ENCODE measurements around the gene SPTLC1. TPM values are rescaled to one million over a fixed set of nuclear protein-coding genes. Genes with fewer than 3 reads are reported as not detected.
A peak's percentile ranks its signal among the peaks of the same experiment; 100 is the strongest.

SPTLC1 gene
- total and polyA plus RNA-seq, 2 of the 13 experiments (the other 11 are each of a cell fraction or from before 2014, with no cell fraction given) = 56.2 to 72.5 TPM

GRCh38 chr9:92115071-92115858 lies at the start of gene SPTLC1 (continued):
- TF ChIP-seq, protein P1, sequence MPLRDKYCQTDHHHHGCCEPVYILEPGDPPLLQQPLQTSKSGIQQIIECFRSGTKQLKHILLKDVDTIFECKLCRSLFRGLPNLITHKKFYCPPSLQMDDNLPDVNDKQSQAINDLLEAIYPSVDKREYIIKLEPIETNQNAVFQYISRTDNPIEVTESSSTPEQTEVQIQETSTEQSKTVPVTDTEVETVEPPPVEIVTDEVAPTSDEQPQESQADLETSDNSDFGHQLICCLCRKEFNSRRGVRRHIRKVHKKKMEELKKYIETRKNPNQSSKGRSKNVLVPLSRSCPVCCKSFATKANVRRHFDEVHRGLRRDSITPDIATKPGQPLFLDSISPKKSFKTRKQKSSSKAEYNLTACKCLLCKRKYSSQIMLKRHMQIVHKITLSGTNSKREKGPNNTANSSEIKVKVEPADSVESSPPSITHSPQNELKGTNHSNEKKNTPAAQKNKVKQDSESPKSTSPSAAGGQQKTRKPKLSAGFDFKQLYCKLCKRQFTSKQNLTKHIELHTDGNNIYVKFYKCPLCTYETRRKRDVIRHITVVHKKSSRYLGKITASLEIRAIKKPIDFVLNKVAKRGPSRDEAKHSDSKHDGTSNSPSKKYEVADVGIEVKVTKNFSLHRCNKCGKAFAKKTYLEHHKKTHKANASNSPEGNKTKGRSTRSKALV (CRISPR knock-in tag; IDR thresholded peaks at IDR 0.05) = no peak
- TF ChIP-seq HNF1B (CRISPR knock-in tag; IDR thresholded peaks at IDR 0.05) (peak; percentile 78), KAT7 (CRISPR knock-in tag; IDR thresholded peaks at IDR 0.05; ENCODE audit: borderline replicate concordance) (peak; percentile 63; the same call in 1 of the 2 replicates), CREM (IDR thresholded peaks at IDR 0.05) (peak; percentile 100), CREM (CRISPR knock-in tag; IDR thresholded peaks at IDR 0.05) (peak; percentile 98), ZEB1 (IDR thresholded peaks at IDR 0.05; ENCODE audit: insufficient replicate concordance, low read depth) (no peak), STAG1 (CRISPR knock-in tag; IDR thresholded peaks at IDR 0.05) (no peak), MXD4 (CRISPR knock-in tag; IDR thresholded peaks at IDR 0.05) (peak; percentile 84), ZBTB7B (CRISPR knock-in tag; IDR thresholded peaks at IDR 0.05) (0 out of 2 replicates have a peak, but pooled peaks have one; percentile 30), MLXIP (CRISPR knock-in tag; IDR thresholded peaks at IDR 0.05; ENCODE audit: borderline replicate concordance) (no peak), PATZ1 (CRISPR knock-in tag; IDR thresholded peaks at IDR 0.05) (peak; percentile 15; the same call in 1 of the 2 replicates), PAX8 (CRISPR knock-in tag; IDR thresholded peaks at IDR 0.05; ENCODE audit: borderline replicate concordance) (peak; percentile 89; the same call in 1 of the 2 replicates), ZNF296 (CRISPR knock-in tag; conservative IDR thresholded peaks at IDR 0.05) (no peak), ZFP37 (CRISPR knock-in tag; IDR thresholded peaks at IDR 0.05; ENCODE audit: borderline replicate concordance) (no peak)
- TF ChIP-seq, protein P2, sequence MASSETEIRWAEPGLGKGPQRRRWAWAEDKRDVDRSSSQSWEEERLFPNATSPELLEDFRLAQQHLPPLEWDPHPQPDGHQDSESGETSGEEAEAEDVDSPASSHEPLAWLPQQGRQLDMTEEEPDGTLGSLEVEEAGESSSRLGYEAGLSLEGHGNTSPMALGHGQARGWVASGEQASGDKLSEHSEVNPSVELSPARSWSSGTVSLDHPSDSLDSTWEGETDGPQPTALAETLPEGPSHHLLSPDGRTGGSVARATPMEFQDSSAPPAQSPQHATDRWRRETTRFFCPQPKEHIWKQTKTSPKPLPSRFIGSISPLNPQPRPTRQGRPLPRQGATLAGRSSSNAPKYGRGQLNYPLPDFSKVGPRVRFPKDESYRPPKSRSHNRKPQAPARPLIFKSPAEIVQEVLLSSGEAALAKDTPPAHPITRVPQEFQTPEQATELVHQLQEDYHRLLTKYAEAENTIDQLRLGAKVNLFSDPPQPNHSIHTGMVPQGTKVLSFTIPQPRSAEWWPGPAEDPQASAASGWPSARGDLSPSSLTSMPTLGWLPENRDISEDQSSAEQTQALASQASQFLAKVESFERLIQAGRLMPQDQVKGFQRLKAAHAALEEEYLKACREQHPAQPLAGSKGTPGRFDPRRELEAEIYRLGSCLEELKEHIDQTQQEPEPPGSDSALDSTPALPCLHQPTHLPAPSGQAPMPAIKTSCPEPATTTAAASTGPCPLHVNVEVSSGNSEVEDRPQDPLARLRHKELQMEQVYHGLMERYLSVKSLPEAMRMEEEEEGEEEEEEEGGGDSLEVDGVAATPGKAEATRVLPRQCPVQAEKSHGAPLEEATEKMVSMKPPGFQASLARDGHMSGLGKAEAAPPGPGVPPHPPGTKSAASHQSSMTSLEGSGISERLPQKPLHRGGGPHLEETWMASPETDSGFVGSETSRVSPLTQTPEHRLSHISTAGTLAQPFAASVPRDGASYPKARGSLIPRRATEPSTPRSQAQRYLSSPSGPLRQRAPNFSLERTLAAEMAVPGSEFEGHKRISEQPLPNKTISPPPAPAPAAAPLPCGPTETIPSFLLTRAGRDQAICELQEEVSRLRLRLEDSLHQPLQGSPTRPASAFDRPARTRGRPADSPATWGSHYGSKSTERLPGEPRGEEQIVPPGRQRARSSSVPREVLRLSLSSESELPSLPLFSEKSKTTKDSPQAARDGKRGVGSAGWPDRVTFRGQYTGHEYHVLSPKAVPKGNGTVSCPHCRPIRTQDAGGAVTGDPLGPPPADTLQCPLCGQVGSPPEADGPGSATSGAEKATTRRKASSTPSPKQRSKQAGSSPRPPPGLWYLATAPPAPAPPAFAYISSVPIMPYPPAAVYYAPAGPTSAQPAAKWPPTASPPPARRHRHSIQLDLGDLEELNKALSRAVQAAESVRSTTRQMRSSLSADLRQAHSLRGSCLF (CRISPR knock-in tag; IDR thresholded peaks at IDR 0.05; ENCODE audit: borderline replicate concordance) = no peak
